HG03558 (cell line): ENCODE results near the gene PRUNE2.
A peak's percentile ranks its signal among the peaks of the same experiment; 100 is the strongest.

Experiments
- ATAC-seq: cut with Tn5 transposase; IDR thresholded peaks from one replicate; pipeline ENCODE4 v1.9.1; 2021; ENCODE audit warnings: moderate number of reproducible peaks; ENCODE audit not compliant: unreplicated experiment; ENCODE audit errors: extremely low read depth

Gene PRUNE2

GRCh38 chr9:76562511-76562911, 343.4 kb downstream of the PRUNE2 start:
- ATAC-seq, result peak; percentile 84

- no peak for ATAC-seq
Observed at GRCh38 chr9:76561900-76562299, 344.0 kb downstream of the PRUNE2 start.
